ENCODE data around the gene CTSF.
"Not testable (repeated sequence)": the region's sequence is repeated elsewhere in the genome, so short reads cannot be mapped to it uniquely, and the experiment has no call there.

The CTSF gene

GRCh38 chr11:66556086-66556485, 12.3 kb downstream of the CTSF start:
- no peak for DNase-seq

GRCh38 chr11:66555416-66555815, 13.0 kb downstream of the CTSF start:
- no peak for DNase-seq

GRCh38 chr11:66554602-66555001, 13.8 kb downstream of the CTSF start:
- no peak for DNase-seq

- DNase-seq: no peak
Observed at GRCh38 chr11:66550887-66551286, 17.5 kb downstream of the CTSF start.

DNA sequence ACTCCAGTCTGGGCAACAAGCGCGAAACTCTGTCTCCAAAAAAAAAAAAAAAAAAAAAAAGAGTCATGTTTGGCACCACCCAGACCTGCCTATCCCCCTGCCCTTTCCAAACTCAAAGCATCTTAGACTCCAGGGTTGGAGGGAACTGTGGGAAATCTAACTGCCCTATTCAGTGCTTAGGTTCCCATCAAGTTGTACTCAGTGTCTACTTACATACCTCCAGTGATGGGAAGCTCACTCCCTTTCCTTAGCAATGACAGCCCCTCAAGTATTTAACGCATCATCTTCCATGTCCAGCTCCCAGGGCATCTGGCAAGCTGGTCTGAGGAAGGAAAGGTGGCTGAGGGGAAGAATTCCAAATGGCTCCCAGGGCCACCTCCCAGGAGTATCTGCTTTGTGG, 18.7 kb downstream of the CTSF start:
- DNase-seq: no peak

- DNase-seq: no peak
Observed at GRCh38 chr11:66548774-66549630, 19.4 kb downstream of the CTSF start.

DNA sequence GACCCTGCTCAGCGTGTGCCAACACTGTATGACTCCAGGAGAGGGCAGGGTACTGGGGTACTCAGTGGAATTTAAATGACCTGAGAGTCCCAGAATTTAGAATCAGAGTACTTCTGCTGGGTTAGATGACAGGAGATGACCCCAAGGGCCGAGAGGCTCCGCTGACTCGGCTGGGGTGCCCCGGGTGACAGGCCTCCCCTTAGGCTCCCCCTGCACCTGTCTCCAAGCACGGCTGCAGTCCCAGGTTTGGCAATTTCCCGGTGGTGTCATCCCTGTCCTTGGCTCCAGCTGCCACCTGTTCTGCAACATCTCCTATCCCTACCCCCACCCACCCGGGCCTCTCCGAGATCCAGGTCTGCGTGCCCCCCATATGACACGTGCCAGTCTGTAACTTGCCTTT, 20.4 kb downstream of the CTSF start:
- DNase-seq: no peak

- no peak for DNase-seq
Observed at GRCh38 chr11:66547662-66548009, 20.8 kb downstream of the CTSF start.

GRCh38 chr11:66546966-66547661, 21.3 kb downstream of the CTSF start:
- no peak for DNase-seq

GRCh38 chr11:66546368-66546965, 21.9 kb downstream of the CTSF start, which contains the start of gene ACTN3:
Gene ACTN3, plus strand, starts transcription at chr11:66546903. Its CDS starts 35 bp downstream, at chr11:66546938.
- DNase-seq: no peak

- peak; percentile 85 for DNase-seq
Observed at GRCh38 chr11:66545701-66546367, 22.6 kb downstream of the CTSF start, which contains the start of gene ZDHHC24. Gene ZDHHC24, minus strand, starts transcription at chr11:66546048. Its CDS starts 45 bp downstream, at chr11:66546003.

- DNase-seq: not testable (repeated sequence)
Observed at GRCh38 chr11:66544952-66545351, 23.5 kb downstream of the CTSF start.

DNA sequence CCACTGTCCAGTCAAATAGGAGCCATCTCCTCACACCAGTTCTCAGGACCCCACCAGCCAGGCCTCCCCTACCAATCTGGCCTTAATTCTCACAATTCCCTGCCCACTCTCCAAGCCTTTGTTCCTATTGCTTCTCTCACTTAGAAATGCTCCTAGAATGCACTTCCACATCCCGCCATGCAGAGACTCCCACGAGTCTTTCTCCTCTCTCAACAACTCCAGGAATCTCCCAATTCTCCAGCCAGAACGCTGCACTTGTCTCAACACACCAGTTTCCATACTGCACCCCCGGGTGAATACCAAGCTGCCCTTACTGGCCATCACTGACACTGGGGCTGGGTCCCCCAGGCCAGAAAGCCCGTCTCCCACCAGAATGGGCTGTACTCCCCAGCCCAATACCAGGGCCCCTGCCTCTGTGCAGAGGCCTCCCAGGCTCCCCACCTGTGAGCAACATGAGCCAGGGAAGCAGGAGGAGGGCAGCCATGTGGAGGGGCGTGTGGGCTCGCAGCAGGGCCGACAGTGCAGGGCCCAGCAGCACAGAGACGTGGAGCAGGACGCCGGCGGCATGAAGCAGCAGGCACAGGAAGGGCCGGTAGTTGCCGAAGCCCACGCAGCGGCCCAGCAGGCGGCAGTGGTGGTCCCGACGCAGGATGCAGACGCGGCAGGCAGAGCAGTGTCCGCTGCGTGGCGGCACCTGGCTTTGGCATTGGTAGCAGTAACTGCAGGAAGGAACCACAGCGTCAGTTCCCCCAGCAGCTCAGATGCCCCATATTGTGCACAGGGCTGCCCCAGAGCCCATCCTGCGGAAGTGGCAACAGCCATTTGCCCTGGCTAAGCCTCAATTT, 24.9 kb downstream of the CTSF start:
- no peak for DNase-seq

DNA sequence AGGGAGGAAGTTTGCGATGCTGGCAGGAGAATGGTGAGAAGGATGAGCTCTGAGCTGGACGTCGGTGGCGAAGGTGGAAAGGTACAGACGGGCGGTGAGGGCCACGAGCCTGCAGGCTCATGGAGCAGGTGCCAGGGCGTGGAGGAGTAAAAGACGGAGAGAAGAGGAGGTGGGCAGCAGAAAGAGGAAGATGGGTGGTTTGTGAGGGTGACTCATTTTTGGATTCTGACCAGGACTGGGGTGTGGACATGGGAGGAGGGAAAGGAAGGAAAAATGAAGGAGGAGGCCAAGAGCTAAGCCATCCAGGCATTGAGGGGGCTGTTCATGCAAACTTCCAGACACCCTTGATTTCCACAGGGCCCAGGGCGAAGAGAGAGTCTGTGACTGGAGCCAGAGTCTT, 26.0 kb downstream of the CTSF start:
- no peak for DNase-seq

GRCh38 chr11:66541892-66542291, 26.5 kb downstream of the CTSF start:
- DNase-seq: no peak

DNA sequence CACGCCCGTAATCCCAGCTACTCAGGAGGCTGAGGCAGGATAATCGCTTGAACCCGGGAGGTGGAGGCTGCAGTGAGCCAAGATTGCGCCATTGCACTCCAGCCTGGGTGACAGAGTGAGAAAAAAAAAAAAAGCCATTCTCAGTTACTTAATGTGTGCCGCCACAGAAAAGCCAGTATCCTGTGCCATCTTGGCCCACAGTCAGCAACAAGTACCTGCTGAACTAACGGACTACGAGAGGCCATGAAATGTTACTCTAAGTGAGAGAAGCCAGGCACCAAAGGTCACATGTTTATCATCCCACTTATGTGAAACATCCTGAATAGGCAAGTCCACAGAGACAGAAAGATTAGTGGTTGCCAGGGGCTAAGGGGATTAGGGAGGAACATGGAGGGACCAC, 27.8 kb downstream of the CTSF start:
- DNase-seq: not testable (repeated sequence)

- no peak for DNase-seq
Observed at GRCh38 chr11:66539870-66540213, 28.6 kb downstream of the CTSF start.

- no peak for DNase-seq
Observed at GRCh38 chr11:66539170-66539869, 29.1 kb downstream of the CTSF start.

- no peak for DNase-seq
Observed at GRCh38 chr11:66532784-66533183, 35.6 kb downstream of the CTSF start.

- DNase-seq: no peak
Observed at GRCh38 chr11:66531841-66532240, 36.6 kb downstream of the CTSF start.

DNA sequence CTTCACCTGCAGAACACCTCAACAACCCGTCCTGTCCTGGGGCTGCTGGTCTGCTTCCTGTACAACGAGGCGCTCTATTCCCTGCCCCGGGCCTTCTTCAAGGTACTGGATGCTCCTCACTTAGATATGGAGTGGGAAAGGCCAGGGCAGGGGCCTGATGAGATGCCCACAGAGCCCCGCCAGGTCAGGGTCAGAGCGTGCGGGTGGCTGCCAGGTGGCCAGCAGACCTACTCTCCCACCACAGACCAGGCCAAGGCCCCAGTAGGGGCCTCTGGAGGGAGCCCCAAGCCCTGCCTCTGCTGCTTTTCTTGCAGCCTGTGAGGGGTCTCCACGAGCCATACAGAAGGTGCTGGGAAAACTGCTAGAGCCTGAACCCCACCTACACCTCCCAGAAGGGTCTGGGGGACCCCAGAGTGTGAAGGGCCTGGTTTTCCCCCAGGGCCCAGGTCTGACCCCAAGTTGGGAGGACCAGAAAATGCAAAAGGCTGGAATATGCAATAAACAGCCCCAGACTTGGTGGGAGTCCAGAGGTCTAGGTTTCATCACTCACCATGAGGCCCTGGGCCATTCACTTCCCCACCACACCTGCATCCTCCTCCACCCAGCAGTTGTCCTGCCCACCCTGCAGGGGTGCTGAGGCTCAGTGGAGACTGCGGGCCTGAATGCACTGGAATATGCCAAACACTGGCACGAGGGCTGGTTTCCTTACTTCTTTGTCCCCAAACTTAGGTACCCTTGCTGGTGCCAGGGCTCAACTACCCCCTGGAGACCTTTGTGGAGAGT, 37.3 kb downstream of the CTSF start:
- DNase-seq: no peak

All from DMS 273 treated with DMSO at 0.1 percent for 48 hours (cell line).